ENCODE data around the gene CAB39L.

Gene CAB39L

DNA sequence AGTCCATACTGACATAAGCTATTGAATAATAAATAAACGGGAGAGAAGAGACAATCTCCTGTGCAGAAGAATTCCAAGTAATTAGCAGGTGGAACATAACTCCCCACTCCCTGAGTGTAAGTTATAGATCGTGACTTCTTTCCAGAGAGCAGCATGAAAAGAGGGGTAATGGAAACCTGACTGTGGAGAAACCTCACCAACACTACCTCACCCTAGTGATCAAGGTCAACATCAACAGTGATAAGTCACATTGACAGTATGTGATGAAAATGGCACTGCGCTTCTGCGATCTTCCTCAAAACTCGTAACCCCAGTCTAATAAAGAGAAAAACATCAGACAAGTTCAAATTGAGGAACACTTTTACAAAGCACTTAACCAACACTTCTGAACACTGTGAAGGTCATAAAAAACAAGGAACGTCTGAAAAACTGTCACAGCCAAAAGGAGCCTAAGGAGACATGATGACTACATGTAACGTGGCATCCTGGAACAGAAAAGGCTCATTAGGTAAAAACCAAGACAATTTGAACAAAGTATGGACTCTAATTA lies 19.8 kb downstream of the CAB39L start:
- no peak overlapping the region for H3K14ac ChIP-seq (ENCODE audit: low read length in 2 of 2)
- H3K4me2 ChIP-seq (ENCODE audit: low read length, poor library complexity, severe bottlenecking) = no peak overlapping the region
- peaks cover 1% of the 10 kb centered on the region for H3K79me1 ChIP-seq (replicated peaks; ENCODE audit: low read length, poor library complexity, severe bottlenecking)
- no peaks in the 10 kb centered on the region for H3K27me3 ChIP-seq (ENCODE audit: control insufficient read depth in 1 of 2, insufficient read depth in 1 of 2, low read length in 2 of 2)
- WGBS = 88% methylated on average over 5 of the region's 7 CpGs
- H2BK5ac ChIP-seq (ENCODE audit: low read depth, low read length, poor library complexity, severe bottlenecking) = no peak overlapping the region
- H3K18ac ChIP-seq (ENCODE audit: low read depth in 1 of 2, low read length in 2 of 2) = no peak overlapping the region
- H2AK5ac ChIP-seq (ENCODE audit: low read length, severe bottlenecking) = no peak overlapping the region
- H3K9me3 ChIP-seq (ENCODE audit: control insufficient read depth, low read length) = no peaks in the 10 kb centered on the region
- no peak overlapping the region for H3K4me3 ChIP-seq (ENCODE audit: insufficient read depth in 1 of 2, low read depth in 1 of 2, low read length in 2 of 2)
- H4K8ac ChIP-seq (ENCODE audit: low read length) = no peak overlapping the region
- no peak overlapping the region for H3K27ac ChIP-seq (ENCODE audit: low read length, poor library complexity, severe bottlenecking)
- H3K23ac ChIP-seq (ENCODE audit: low read length in 2 of 2) = no peak overlapping the region
- no peak overlapping the region for H2BK12ac ChIP-seq (ENCODE audit: low read length in 2 of 2)
- peaks cover 1% of the 10 kb centered on the region for H3K4me1 ChIP-seq (ENCODE audit: control insufficient read depth, insufficient read depth, low read depth, low read length)
- no peak overlapping the region for H3K9ac ChIP-seq (ENCODE audit: low read length)
- H3K36me3 ChIP-seq (ENCODE audit: control insufficient read depth in 1 of 2, insufficient read depth in 2 of 2, low read depth in 1 of 2, low read length in 2 of 2) = peaks cover 3 to 16% of the 10 kb centered on the region in 2 experiments
- H3K4ac ChIP-seq (ENCODE audit: low read depth in 1 of 2, low read length in 2 of 2) = no peak overlapping the region
- no peak overlapping the region for H2BK120ac ChIP-seq (ENCODE audit: low read depth, low read length)
- no peak overlapping the region for H4K91ac ChIP-seq (ENCODE audit: low read length)
- no peak for DNase-seq
- no peak overlapping the region for H2BK15ac ChIP-seq (ENCODE audit: low read depth, poor library complexity, severe bottlenecking)
- H2AFZ ChIP-seq (ENCODE audit: low read depth, low read length) = no peak overlapping the region

DNA sequence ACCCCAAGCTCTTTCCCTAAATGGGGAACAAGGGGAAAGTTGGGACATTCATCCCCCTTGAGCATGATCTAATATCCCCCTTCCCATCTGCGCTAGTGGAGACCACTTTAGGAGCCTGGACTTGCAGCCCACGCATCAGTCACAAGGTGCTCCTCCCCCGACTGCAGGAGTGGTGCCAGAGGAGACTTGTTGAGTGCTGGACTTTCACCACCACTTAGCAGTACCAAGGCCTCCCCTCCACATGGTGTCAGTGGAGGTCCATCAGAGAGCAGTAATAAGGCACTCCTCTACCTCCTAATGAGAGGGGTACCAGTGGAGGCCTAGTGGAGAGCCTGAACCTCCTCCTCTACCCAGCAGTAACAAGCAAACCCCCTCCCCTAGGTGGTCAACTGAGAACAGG lies 22.5 kb downstream of the CAB39L start:
- peaks cover 1% of the 10 kb centered on the region for H3K79me1 ChIP-seq (replicated peaks; ENCODE audit: low read length, poor library complexity, severe bottlenecking)
- peak; percentile 41 for DNase-seq
- no peak overlapping the region for H3K27ac ChIP-seq (ENCODE audit: low read length, poor library complexity, severe bottlenecking)
- no peak overlapping the region for H3K23ac ChIP-seq (ENCODE audit: low read length in 2 of 2)
- H3K4me3 ChIP-seq (ENCODE audit: insufficient read depth in 1 of 2, low read depth in 1 of 2, low read length in 2 of 2) = no peak overlapping the region
- H2BK120ac ChIP-seq (ENCODE audit: low read depth, low read length) = no peak overlapping the region
- no peak overlapping the region for H2BK12ac ChIP-seq (ENCODE audit: low read length in 2 of 2)
- no peak overlapping the region for H2BK15ac ChIP-seq (ENCODE audit: low read depth, poor library complexity, severe bottlenecking)
- H4K8ac ChIP-seq (ENCODE audit: low read length) = no peak overlapping the region
- H3K14ac ChIP-seq (ENCODE audit: low read length in 2 of 2) = no peak overlapping the region
- H3K18ac ChIP-seq (ENCODE audit: low read depth in 1 of 2, low read length in 2 of 2) = no peak overlapping the region
- H2BK5ac ChIP-seq (ENCODE audit: low read depth, low read length, poor library complexity, severe bottlenecking) = no peak overlapping the region
- H3K9ac ChIP-seq (ENCODE audit: low read length) = no peak overlapping the region
- H3K9me3 ChIP-seq (ENCODE audit: control insufficient read depth, low read length) = no peaks in the 10 kb centered on the region
- no peaks in the 10 kb centered on the region for H3K36me3 ChIP-seq (ENCODE audit: control insufficient read depth in 1 of 2, insufficient read depth in 2 of 2, low read depth in 1 of 2, low read length in 2 of 2)
- no peak overlapping the region for H2AFZ ChIP-seq (ENCODE audit: low read depth, low read length)
- H3K4ac ChIP-seq (ENCODE audit: low read depth in 1 of 2, low read length in 2 of 2) = no peak overlapping the region
- no peaks in the 10 kb centered on the region for H3K27me3 ChIP-seq (ENCODE audit: control insufficient read depth in 1 of 2, insufficient read depth in 1 of 2, low read length in 2 of 2)
- H3K4me1 ChIP-seq (ENCODE audit: control insufficient read depth, insufficient read depth, low read depth, low read length) = peaks cover 1% of the 10 kb centered on the region
- peak overlapping the region; percentile 32 for H2AK5ac ChIP-seq (ENCODE audit: low read length, severe bottlenecking)
- no peak overlapping the region for H4K91ac ChIP-seq (ENCODE audit: low read length)
- H3K4me2 ChIP-seq (ENCODE audit: low read length, poor library complexity, severe bottlenecking) = no peak overlapping the region
- 64% methylated on average over 3 of the region's 3 CpGs for WGBS

DNA sequence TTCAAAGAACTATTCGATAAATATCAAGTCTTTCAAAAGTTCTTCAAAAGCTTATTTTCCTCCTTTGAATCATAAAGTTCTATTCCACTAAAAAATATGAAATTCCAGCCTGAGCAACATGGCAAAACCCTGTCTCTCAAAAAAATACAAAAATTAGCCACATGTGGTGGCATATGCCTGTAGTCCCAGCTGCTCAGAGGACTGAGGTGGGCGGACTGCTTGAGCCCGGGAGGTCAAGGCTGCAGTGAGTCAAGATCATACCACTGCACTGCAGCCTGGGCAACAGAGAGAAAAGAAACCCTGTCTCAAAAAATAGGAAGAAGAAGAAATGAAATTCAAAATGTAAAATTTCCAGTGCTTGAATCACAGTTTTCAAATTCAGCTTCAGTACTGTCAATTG lies 24.6 kb downstream of the CAB39L start:
- Histone ChIP-seq H3K18ac (ENCODE audit: low read depth in 1 of 2, low read length in 2 of 2) (no peak overlapping the region), H2BK120ac (ENCODE audit: low read depth, low read length) (no peak overlapping the region), H3K4me2 (ENCODE audit: low read length, poor library complexity, severe bottlenecking) (no peak overlapping the region), H3K79me1 (replicated peaks; ENCODE audit: low read length, poor library complexity, severe bottlenecking) (peaks cover 1% of the 10 kb centered on the region), H3K4me1 (ENCODE audit: control insufficient read depth, insufficient read depth, low read depth, low read length) (peaks cover 1% of the 10 kb centered on the region), H2AFZ (ENCODE audit: low read depth, low read length) (no peak overlapping the region), H4K8ac (ENCODE audit: low read length) (no peak overlapping the region), H2BK15ac (ENCODE audit: low read depth, poor library complexity, severe bottlenecking) (no peak overlapping the region), H2AK5ac (ENCODE audit: low read length, severe bottlenecking) (no peak overlapping the region), H3K4ac (ENCODE audit: low read depth in 1 of 2, low read length in 2 of 2) (no peak overlapping the region), H3K14ac (ENCODE audit: low read length in 2 of 2) (no peak overlapping the region), H3K9me3 (ENCODE audit: control insufficient read depth, low read length) (no peaks in the 10 kb centered on the region), H2BK5ac (ENCODE audit: low read depth, low read length, poor library complexity, severe bottlenecking) (no peak overlapping the region), H4K91ac (ENCODE audit: low read length) (no peak overlapping the region), H3K27me3 (ENCODE audit: control insufficient read depth in 1 of 2, insufficient read depth in 1 of 2, low read length in 2 of 2) (no peaks in the 10 kb centered on the region), H3K9ac (ENCODE audit: low read length) (peak overlapping the region; percentile 75), H3K4me3 (ENCODE audit: insufficient read depth in 1 of 2, low read depth in 1 of 2, low read length in 2 of 2) (no peak overlapping the region), H3K36me3 (ENCODE audit: control insufficient read depth in 1 of 2, insufficient read depth in 2 of 2, low read depth in 1 of 2, low read length in 2 of 2) (no peaks in the 10 kb centered on the region), H3K27ac (ENCODE audit: low read length, poor library complexity, severe bottlenecking) (no peak overlapping the region), H2BK12ac (ENCODE audit: low read length in 2 of 2) (no peak overlapping the region), H3K23ac (ENCODE audit: low read length in 2 of 2) (no peak overlapping the region)
- DNase-seq = no peak
- 76% methylated on average over 3 of the region's 3 CpGs for WGBS

DNA sequence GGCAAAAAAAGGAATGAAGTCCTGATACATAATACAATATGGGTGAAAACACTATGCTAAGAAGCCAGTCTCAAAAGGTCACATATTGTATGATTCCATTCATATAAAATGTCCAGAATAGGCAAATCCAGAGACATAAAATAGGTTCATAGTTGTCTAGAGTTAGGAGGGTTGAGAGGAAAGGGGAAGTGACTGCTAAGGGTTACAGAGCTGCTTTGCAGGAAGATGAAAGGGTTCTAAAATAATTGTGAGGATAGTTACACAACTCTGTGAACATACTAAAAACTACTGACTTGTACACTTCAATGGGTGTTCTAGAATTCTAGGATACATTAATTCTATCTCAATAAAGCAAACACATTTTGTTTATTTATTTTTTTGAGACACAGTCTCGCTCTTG lies 25.7 kb downstream of the CAB39L start:
- no peak overlapping the region for H2BK12ac ChIP-seq (ENCODE audit: low read length in 2 of 2)
- H2AK5ac ChIP-seq (ENCODE audit: low read length, severe bottlenecking) = no peak overlapping the region
- no peaks in the 10 kb centered on the region for H3K9me3 ChIP-seq (ENCODE audit: control insufficient read depth, low read length)
- H3K4me1 ChIP-seq (ENCODE audit: control insufficient read depth, insufficient read depth, low read depth, low read length) = peaks cover 1% of the 10 kb centered on the region
- H3K27ac ChIP-seq (ENCODE audit: low read length, poor library complexity, severe bottlenecking) = no peak overlapping the region
- no peak overlapping the region for H3K23ac ChIP-seq (ENCODE audit: low read length in 2 of 2)
- no peak overlapping the region for H3K9ac ChIP-seq (ENCODE audit: low read length)
- H3K14ac ChIP-seq (ENCODE audit: low read length in 2 of 2) = no peak overlapping the region
- H3K79me1 ChIP-seq (replicated peaks; ENCODE audit: low read length, poor library complexity, severe bottlenecking) = peaks cover 1% of the 10 kb centered on the region
- H3K27me3 ChIP-seq (ENCODE audit: control insufficient read depth in 1 of 2, insufficient read depth in 1 of 2, low read length in 2 of 2) = no peaks in the 10 kb centered on the region
- WGBS = 94% methylated on average over 1 of the region's 1 CpG
- H2AFZ ChIP-seq (ENCODE audit: low read depth, low read length) = no peak overlapping the region
- no peak for DNase-seq
- H3K36me3 ChIP-seq (ENCODE audit: control insufficient read depth in 1 of 2, insufficient read depth in 2 of 2, low read depth in 1 of 2, low read length in 2 of 2) = no peaks in the 10 kb centered on the region
- H4K8ac ChIP-seq (ENCODE audit: low read length) = no peak overlapping the region
- H4K91ac ChIP-seq (ENCODE audit: low read length) = no peak overlapping the region
- H2BK120ac ChIP-seq (ENCODE audit: low read depth, low read length) = no peak overlapping the region
- H3K18ac ChIP-seq (ENCODE audit: low read depth in 1 of 2, low read length in 2 of 2) = no peak overlapping the region
- no peak overlapping the region for H2BK15ac ChIP-seq (ENCODE audit: low read depth, poor library complexity, severe bottlenecking)
- no peak overlapping the region for H3K4me2 ChIP-seq (ENCODE audit: low read length, poor library complexity, severe bottlenecking)
- H3K4me3 ChIP-seq (ENCODE audit: insufficient read depth in 1 of 2, low read depth in 1 of 2, low read length in 2 of 2) = no peak overlapping the region
- no peak overlapping the region for H3K4ac ChIP-seq (ENCODE audit: low read depth in 1 of 2, low read length in 2 of 2)
- no peak overlapping the region for H2BK5ac ChIP-seq (ENCODE audit: low read depth, low read length, poor library complexity, severe bottlenecking)
